Rectal smooth muscle tissue (tissue), 1 donor: ENCODE results near the gene MT1G.
A peak's percentile ranks its signal among the peaks of the same experiment; 100 is the strongest.

Experiments used
- H3K27ac ChIP-seq: one replicate; pipeline ENCODE4 v1.7.0; 2013; ENCODE audit warnings: low read depth, low read length, inconsistent platforms
- H3K27me3 ChIP-seq: one replicate; pipeline ENCODE4 v1.7.0; 2013; ENCODE audit warnings: low read length; ENCODE audit not compliant: control insufficient read depth, insufficient read depth
- H3K36me3 ChIP-seq: one replicate; pipeline ENCODE4 v1.7.0; 2013; ENCODE audit warnings: low read length; ENCODE audit not compliant: control insufficient read depth, insufficient read depth
- H3K4me1 ChIP-seq: one replicate; pipeline ENCODE4 v1.7.0; 2013; ENCODE audit warnings: low read length; ENCODE audit not compliant: control insufficient read depth, insufficient read depth
- H3K4me3 ChIP-seq: one replicate; pipeline ENCODE4 v1.7.0; 2013; ENCODE audit warnings: low read length
- H3K9ac ChIP-seq: one replicate; pipeline ENCODE4 v1.7.0; 2013; ENCODE audit warnings: low read length

Gene MT1G

GRCh38 chr16:56649820-56650219, 18.0 kb downstream of the MT1G start:
- Histone ChIP-seq H3K27ac (no peak overlapping the region), H3K27me3 (no peaks in the 10 kb centered on the region), H3K4me1 (no peaks in the 10 kb centered on the region), H3K36me3 (no peaks in the 10 kb centered on the region), H3K4me3 (no peak overlapping the region), H3K9ac (no peak overlapping the region)

- Histone ChIP-seq H3K36me3 (no peaks in the 10 kb centered on the region), H3K27ac (no peak overlapping the region), H3K4me1 (no peaks in the 10 kb centered on the region), H3K9ac (no peak overlapping the region), H3K4me3 (no peak overlapping the region), H3K27me3 (no peaks in the 10 kb centered on the region)
Measured at GRCh38 chr16:56649271-56649670, 18.6 kb downstream of the MT1G start.

- no peaks in the 10 kb centered on the region for H3K4me1 ChIP-seq
- H3K4me3 ChIP-seq: no peak overlapping the region
- no peaks in the 10 kb centered on the region for H3K27me3 ChIP-seq
- H3K9ac ChIP-seq: no peak overlapping the region
- no peaks in the 10 kb centered on the region for H3K36me3 ChIP-seq
- H3K27ac ChIP-seq: no peak overlapping the region
Measured at GRCh38 chr16:56647641-56648431, 20.0 kb downstream of the MT1G start.

GRCh38 chr16:56645838-56646237, 22.0 kb downstream of the MT1G start:
- H3K9ac ChIP-seq: no peak overlapping the region
- H3K36me3 ChIP-seq: no peaks in the 10 kb centered on the region
- no peak overlapping the region for H3K27ac ChIP-seq
- no peaks in the 10 kb centered on the region for H3K27me3 ChIP-seq
- H3K4me3 ChIP-seq: no peak overlapping the region
- no peaks in the 10 kb centered on the region for H3K4me1 ChIP-seq

- Histone ChIP-seq H3K4me3 (no peak overlapping the region), H3K9ac (no peak overlapping the region), H3K4me1 (no peaks in the 10 kb centered on the region), H3K27ac (no peak overlapping the region), H3K36me3 (no peaks in the 10 kb centered on the region), H3K27me3 (no peaks in the 10 kb centered on the region)
Measured at GRCh38 chr16:56645311-56645710, 22.6 kb downstream of the MT1G start.

GRCh38 chr16:56643833-56644232, 24.0 kb downstream of the MT1G start:
- Histone ChIP-seq H3K4me3 (peak overlapping the region; percentile 48), H3K27me3 (peaks cover 8% of the 10 kb centered on the region), H3K4me1 (no peaks in the 10 kb centered on the region), H3K36me3 (no peaks in the 10 kb centered on the region), H3K9ac (no peak overlapping the region), H3K27ac (no peak overlapping the region)

GRCh38 chr16:56643080-56643778, 24.6 kb downstream of the MT1G start:
- Histone ChIP-seq H3K9ac (no peak overlapping the region), H3K36me3 (no peaks in the 10 kb centered on the region), H3K4me3 (peak overlapping the region; percentile 48), H3K27me3 (peaks cover 13% of the 10 kb centered on the region), H3K27ac (no peak overlapping the region), H3K4me1 (no peaks in the 10 kb centered on the region)

GRCh38 chr16:56641166-56641565, 26.7 kb downstream of the MT1G start:
- H3K9ac ChIP-seq: no peak overlapping the region
- H3K27me3 ChIP-seq: peaks cover 24% of the 10 kb centered on the region
- H3K36me3 ChIP-seq: no peaks in the 10 kb centered on the region
- no peak overlapping the region for H3K4me3 ChIP-seq
- H3K4me1 ChIP-seq: no peaks in the 10 kb centered on the region
- no peak overlapping the region for H3K27ac ChIP-seq

- Histone ChIP-seq H3K27me3 (peaks cover 30% of the 10 kb centered on the region), H3K27ac (no peak overlapping the region)
Measured at GRCh38 chr16:56640076-56640475, 27.8 kb downstream of the MT1G start.

GRCh38 chr16:56639045-56639444, 28.8 kb downstream of the MT1G start:
- Histone ChIP-seq H3K36me3 (no peaks in the 10 kb centered on the region), H3K27ac (no peak overlapping the region), H3K9ac (no peak overlapping the region), H3K4me1 (no peaks in the 10 kb centered on the region), H3K4me3 (no peak overlapping the region), H3K27me3 (peaks cover 33% of the 10 kb centered on the region)

More at GRCh38 chr16:56640076-56640475, 27.8 kb downstream of the MT1G start:
- H3K4me1 ChIP-seq: no peaks in the 10 kb centered on the region
- no peak overlapping the region for H3K4me3 ChIP-seq
- no peaks in the 10 kb centered on the region for H3K36me3 ChIP-seq
- H3K9ac ChIP-seq: no peak overlapping the region

GRCh38 chr16:56637814-56638750, 29.8 kb downstream of the MT1G start, which contains the start of gene MT1A:
Gene MT1A, plus strand, starts transcription at chr16:56638666. Its CDS starts 73 bp downstream, at chr16:56638739.
- Histone ChIP-seq H3K27me3 (peaks cover 37% of the 10 kb centered on the region), H3K27ac (peak within 1 kb of the TSS; percentile 30)

More at GRCh38 chr16:56637814-56638750, 29.8 kb downstream of the MT1G start, which contains the start of gene MT1A:
- H3K4me1 ChIP-seq: no peaks in the 10 kb centered on the region
- H3K4me3 ChIP-seq: peak within 1 kb of the TSS; percentile 65
- H3K9ac ChIP-seq: no peak within 1 kb of the TSS
- no peaks in the 10 kb centered on the region for H3K36me3 ChIP-seq
